Tibial nerve (tissue), 3 donors: ENCODE results near the gene PPP6C.

Source experiments
- CTCF ChIP-seq, 5 experiments: fragments of 200-600 bp in 3 of 5; fragments of 450-650 bp in 2 of 5; sonication (generic) in 3 of 5; IDR thresholded peaks; one replicate each; pipeline ENCODE4 v1.5.1; 2016 to 2019; ENCODE audit warnings: antibody characterized with exemption in 5 of 5, mild to moderate bottlenecking in 3 of 5, moderate library complexity in 2 of 5
- POLR2A ChIP-seq, 2 donors: fragments of 450-650 bp; IDR thresholded peaks; one replicate each; pipeline ENCODE4 v1.6.1; 2017; ENCODE audit warnings: antibody characterized with exemption in 2 of 2, mild to moderate bottlenecking in 2 of 2, moderate library complexity in 2 of 2

- TF ChIP-seq CTCF (IDR thresholded peaks at IDR 0.05) (no peak), POLR2A (IDR thresholded peaks at IDR 0.05) (no peak)
Observed at GRCh38 chr9:125150349-125151245, 39.0 kb downstream of the PPP6C start.
